Adrenal gland (tissue), 5 donors: ENCODE results near the gene GALNTL6.

Source experiments
- POLR2A ChIP-seq, 2 donors: fragments of 450-650 bp; IDR thresholded peaks; one replicate each; pipeline ENCODE4 v1.6.1; 2017; ENCODE audit warnings: antibody characterized with exemption in 2 of 2, mild to moderate bottlenecking in 2 of 2, moderate library complexity in 1 of 2
- TF ChIP-seq, protein P1 (sequence below), 6 experiments: fragments of 450-650 bp in 4 of 6; fragments of 200-600 bp in 2 of 6; sonication (generic) in 1 of 6; IDR thresholded peaks; 1 replicate in 5 of 6; 2 replicates in 1 of 6; pipeline versions ENCODE4 v1.5.1 to v1.8.0; 2016 to 2021; ENCODE audit warnings: antibody characterized with exemption in 6 of 6, mild to moderate bottlenecking in 2 of 6, moderate library complexity in 1 of 6
- donor health status: DM: no; HTN: no; CAD: no.

DNA sequence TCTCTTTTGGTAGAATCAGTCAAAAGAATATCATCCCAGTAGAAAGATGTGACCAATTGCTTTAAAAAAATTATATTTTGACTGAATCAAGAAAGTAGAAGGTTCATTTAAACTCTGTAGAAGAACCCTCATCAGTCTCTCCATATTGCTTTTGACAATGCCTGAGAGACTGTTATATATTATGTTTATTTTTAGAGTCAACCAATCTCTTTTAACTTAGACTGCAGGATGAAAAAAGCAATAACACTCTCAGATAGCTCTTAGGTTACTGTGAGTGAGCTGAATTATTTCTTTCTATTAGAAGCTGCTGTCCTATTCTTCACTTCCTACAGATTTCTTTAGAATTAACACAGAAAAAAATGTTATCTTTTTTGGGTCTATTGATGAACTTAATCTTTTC, 38.1 kb downstream of the GALNTL6 start:
- TF ChIP-seq, protein P1, sequence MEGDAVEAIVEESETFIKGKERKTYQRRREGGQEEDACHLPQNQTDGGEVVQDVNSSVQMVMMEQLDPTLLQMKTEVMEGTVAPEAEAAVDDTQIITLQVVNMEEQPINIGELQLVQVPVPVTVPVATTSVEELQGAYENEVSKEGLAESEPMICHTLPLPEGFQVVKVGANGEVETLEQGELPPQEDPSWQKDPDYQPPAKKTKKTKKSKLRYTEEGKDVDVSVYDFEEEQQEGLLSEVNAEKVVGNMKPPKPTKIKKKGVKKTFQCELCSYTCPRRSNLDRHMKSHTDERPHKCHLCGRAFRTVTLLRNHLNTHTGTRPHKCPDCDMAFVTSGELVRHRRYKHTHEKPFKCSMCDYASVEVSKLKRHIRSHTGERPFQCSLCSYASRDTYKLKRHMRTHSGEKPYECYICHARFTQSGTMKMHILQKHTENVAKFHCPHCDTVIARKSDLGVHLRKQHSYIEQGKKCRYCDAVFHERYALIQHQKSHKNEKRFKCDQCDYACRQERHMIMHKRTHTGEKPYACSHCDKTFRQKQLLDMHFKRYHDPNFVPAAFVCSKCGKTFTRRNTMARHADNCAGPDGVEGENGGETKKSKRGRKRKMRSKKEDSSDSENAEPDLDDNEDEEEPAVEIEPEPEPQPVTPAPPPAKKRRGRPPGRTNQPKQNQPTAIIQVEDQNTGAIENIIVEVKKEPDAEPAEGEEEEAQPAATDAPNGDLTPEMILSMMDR (IDR thresholded peaks at IDR 0.05), result no peak
- no peak for TF ChIP-seq POLR2A (IDR thresholded peaks at IDR 0.05)
